GM12878 (cell line): ENCODE results near the gene TTC23. TPM values are rescaled to one million over a fixed set of nuclear protein-coding genes. Genes with fewer than 3 reads are reported as not detected.

Source experiments
- ATAC-seq: fragments of 200-7000 bp; cut with Tn5 transposase; 3 replicates; pipeline ENCODE4 v1.9.1; 2020; ENCODE audit warnings: mild to moderate bottlenecking, moderate library complexity
- BruUV-seq: library from RNA; stranded (reverse); fragments of 400-500 nt; replicated peaks from 2 replicates; lab custom pipeline; 2021; lab: Mats Ljungman, UMichigan
- CTCF ChIA-PET: fragments of 300-600 bp; sonication (Branson Sonifier 250); formaldehyde crosslinking; extraction: SDS; loops from one replicate; lab custom pipeline; 2021; ENCODE audit warnings: inconsistent platforms; lab: Yijun Ruan, JAX
- POLR2A ChIA-PET: fragments of 350-600 bp; formaldehyde crosslinking; extraction: SDS; loops from one replicate; lab custom pipeline; 2021; ENCODE audit warnings: inconsistent platforms; lab: Charles Lee
- RAD21 ChIA-PET: fragments of 300-600 bp; sonication (Branson Sonifier 250); formaldehyde crosslinking; loops from one replicate; lab custom pipeline; 2023; ENCODE audit warnings: antibody characterized with exemption; ENCODE audit not compliant: unreplicated experiment; lab: Charles Lee
- SMC1A ChIA-PET: fragments of 300-600 bp; sonication (Branson Sonifier 250); formaldehyde crosslinking; loops from one replicate; lab custom pipeline; 2023; ENCODE audit not compliant: unreplicated experiment, uncharacterized antibody; lab: Charles Lee
- DNase-seq: peaks from one replicate; pipeline ENCODE4 v3.0.0-alpha.2; 2011; ENCODE audit warnings: low read depth, low spot score
- FAIRE-seq: peaks from 3 replicates; lab custom pipeline; 2011; peaks lifted over from hg19 to GRCh38; lab: Jason Lieb, UNC
- H2AFZ ChIP-seq: 2 replicates; pipeline ENCODE4 v1.6.0; 2011; ENCODE audit warnings: low read depth, low read length, control low read depth; ENCODE audit not compliant: control insufficient read depth
- H3K27ac ChIP-seq: 2 replicates; pipeline ENCODE4 v1.5.1; 2011; ENCODE audit warnings: control low read depth; ENCODE audit not compliant: control insufficient read depth, insufficient read depth
- H3K27me3 ChIP-seq, 2 experiments: replicated peaks in 1 of 2; 2 replicates each; pipeline versions ENCODE4 v1.6.0 to v1.6.1; 2011; ENCODE audit warnings: low read length in 1 of 2; ENCODE audit not compliant: control insufficient read depth in 2 of 2, insufficient read depth in 2 of 2
- H3K36me3 ChIP-seq, 2 experiments: 2 replicates each; pipeline ENCODE4 v1.5.1; 2011; ENCODE audit warnings: low read length in 1 of 2; ENCODE audit not compliant: control insufficient read depth in 2 of 2, insufficient read depth in 2 of 2
- H3K4me1 ChIP-seq: 2 replicates; pipeline ENCODE4 v1.6.1; 2011; ENCODE audit warnings: mild to moderate bottlenecking, low read length, moderate library complexity, mixed read lengths; ENCODE audit not compliant: control insufficient read depth, insufficient read depth
- H3K4me2 ChIP-seq: 2 replicates; pipeline ENCODE4 v1.6.0; 2011; ENCODE audit warnings: control low read depth; ENCODE audit not compliant: control insufficient read depth, insufficient read depth
- H3K4me3 ChIP-seq: fragments of 200-600 bp; sonication (generic); 2 replicates; pipeline ENCODE4 v1.5.1; 2016
- H3K79me2 ChIP-seq: 2 replicates; pipeline ENCODE4 v1.6.0; 2011; ENCODE audit warnings: low read length; ENCODE audit not compliant: control insufficient read depth, insufficient read depth
- H3K9ac ChIP-seq: 2 replicates; pipeline ENCODE4 v1.8.0; 2011; ENCODE audit warnings: low read length, control low read depth, mixed read lengths; ENCODE audit not compliant: control insufficient read depth, insufficient read depth
- H3K9me3 ChIP-seq: replicated peaks from 3 replicates; pipeline ENCODE4 v1.5.1; 2011; ENCODE audit warnings: mild to moderate bottlenecking, low read length; ENCODE audit not compliant: control insufficient read depth, insufficient read depth
- H4K20me1 ChIP-seq: 2 replicates; pipeline ENCODE4 v1.6.0; 2011; ENCODE audit not compliant: control insufficient read depth, insufficient read depth
- ATF3 ChIP-seq: IDR thresholded peaks from 2 replicates; pipeline ENCODE4 v1.6.1; 2011; ENCODE audit warnings: low read depth, mild to moderate bottlenecking, low read length, moderate library complexity, borderline replicate concordance; ENCODE audit errors: extremely low read depth
- GATAD2B ChIP-seq: fragments of 450-650 bp; conservative IDR thresholded peaks from 2 replicates; pipeline ENCODE4 v1.6.1; 2017; ENCODE audit warnings: low read depth, mild to moderate bottlenecking, moderate library complexity
- IRF4 ChIP-seq: IDR thresholded peaks from 2 replicates; pipeline ENCODE4 v1.6.1; 2011; ENCODE audit warnings: low read depth, low read length
- KLF5 ChIP-seq: fragments of 450-650 bp; IDR thresholded peaks from 2 replicates; pipeline ENCODE4 v1.6.1; 2014; ENCODE audit warnings: mild to moderate bottlenecking; ENCODE audit not compliant: partially characterized antibody
- PBX3 ChIP-seq: IDR thresholded peaks from 2 replicates; pipeline ENCODE4 v1.6.1; 2011; ENCODE audit warnings: mild to moderate bottlenecking, low read depth, low read length, moderate library complexity; ENCODE audit not compliant: insufficient replicate concordance
- SMAD1 ChIP-seq: fragments of 450-650 bp; IDR thresholded peaks from 2 replicates; pipeline ENCODE4 v1.6.1; 2018; ENCODE audit warnings: mild to moderate bottlenecking, low read depth; ENCODE audit not compliant: partially characterized antibody
- SUPT20H ChIP-seq: IDR thresholded peaks from 2 replicates; pipeline ENCODE4 v1.6.1; 2011; ENCODE audit warnings: low read depth, mild to moderate bottlenecking, low read length, moderate library complexity, borderline replicate concordance; ENCODE audit not compliant: control insufficient read depth
- TBL1XR1 ChIP-seq: IDR thresholded peaks from 2 replicates; pipeline ENCODE4 v1.6.1; 2012; ENCODE audit warnings: low read depth, low read length, improper control_type of control experiment
- TCF12 ChIP-seq: IDR thresholded peaks from 2 replicates; pipeline ENCODE4 v1.6.1; 2011; ENCODE audit warnings: low read depth, mild to moderate bottlenecking, low read length
- ZNF207 ChIP-seq: fragments of 450-650 bp; IDR thresholded peaks from 2 replicates; pipeline ENCODE4 v1.6.1; 2014; ENCODE audit warnings: antibody characterized with exemption, mild to moderate bottlenecking, borderline replicate concordance
- WGBS: methylation state at CpG from one replicate; pipeline ENCODE4 v1.1.6; 2016; ENCODE audit warnings: low lambda C conversion rate; ENCODE audit not compliant: insufficient replicate concordance, insufficient coverage; ENCODE audit errors: missing lambda C conversion rate; 5-methylcytosine and 5-hydroxymethylcytosine counted together
- in situ Hi-C: fragments of 300-500 bp; cut with MboI; formaldehyde crosslinking; loops from 9 replicates; pipeline ENCODE4 v1.14.3; 2018; ENCODE audit warnings: mixed read lengths
- intact Hi-C: fragments of 100-400 bp; cut with micrococcal nuclease; formaldehyde crosslinking; loops from one replicate; pipeline ENCODE4 v1.14.2; 2022; ENCODE audit not compliant: unreplicated experiment
- polyA plus RNA-seq, 11 experiments: library from polyadenylated mRNA; depleted of rRNA in 4 of 11; unstranded in 6 of 11; stranded (reverse) in 5 of 11; fragments of >200 nt; fragmentation: Nextera tagmentation in 4 of 11; fragmentation: Illumina TruSeq in 1 of 11; extraction: Ambion mirVana in 4 of 11; extraction: Trizol in 1 of 11; gene quantifications; 1 replicate in 1 of 11; 2 replicates in 10 of 11; pipeline versions ENCODE4 v1.2.1 to v1.2.3, GENCODE V29; 2011 to 2016; ENCODE audit warnings: inconsistent platforms in 2 of 11, missing spikeins in 2 of 11, low read depth in 1 of 11
- total RNA-seq, 4 experiments: library from RNA; depleted of rRNA in 3 of 4; stranded (reverse); fragments of >200 nt in 3 of 4; fragmentation: Illumina TruSeq in 1 of 4; extraction: Trizol in 1 of 4; gene quantifications; 2 replicates each; pipeline versions ENCODE4 v1.2.1 to v1.2.3, GENCODE V29; 2013 to 2021

Gene TTC23
- total and polyA plus RNA-seq, 10 of the 15 experiments (the other 5 are each of a cell fraction or from before 2014, with no cell fraction given), result 1.2 to 9.0 (median 6.5) TPM

- SMC1A ChIA-PET, result interaction anchor here (2.3 kb wide), 1 partner anchor 20 kb away, joined by 8 read pairs; no protein-coding TSS in a partner anchor
- WGBS, result 62% methylated on average over 11 of the region's 11 CpGs
- H4K20me1 ChIP-seq, result no peaks in the 10 kb centered on the region
- no peak for ATAC-seq
- in situ Hi-C loops, result loop anchor here (5.0 kb wide), 1 partner anchor 116 kb away; no protein-coding TSS in a partner anchor
- RAD21 ChIA-PET, result no interaction called here
- BruUV-seq, result no TSS peak
- no peak for TF ChIP-seq ZNF207
- H2AFZ ChIP-seq, result no peak overlapping the region
- H3K9me3 ChIP-seq, result no peaks in the 10 kb centered on the region
- no peak overlapping the region for H3K9ac ChIP-seq
- no peak for DNase-seq
- H3K27ac ChIP-seq, result no peak overlapping the region
- H3K4me3 ChIP-seq, result no peak overlapping the region
- POLR2A ChIA-PET, result no interaction called here
- intact Hi-C loops, result no loop called here
- H3K36me3 ChIP-seq, result no peaks in the 10 kb centered on the region
- H3K4me2 ChIP-seq, result no peak overlapping the region
- H3K27me3 ChIP-seq, result peaks cover 0 to 11% of the 10 kb centered on the region in 2 experiments; a peak in 2 of 4 replicates
- CTCF ChIA-PET, result interaction anchor here (1.7 to 6.7 kb wide), 2 partner anchors 34 to 115 kb away, joined by 3 to 111 read pairs; no protein-coding TSS in a partner anchor
- no peaks in the 10 kb centered on the region; the same call in 1 of the 2 replicates for H3K4me1 ChIP-seq
- H3K79me2 ChIP-seq, result no peaks in the 10 kb centered on the region
- FAIRE-seq, result no peak
Observed at GRCh38 chr15:99096173-99096893, 153.0 kb downstream of the TTC23 start.

GRCh38 chr15:99095626-99096025 is 153.8 kb downstream of the TTC23 start:
- RAD21 ChIA-PET, result no interaction called here
- Histone ChIP-seq H2AFZ (no peak overlapping the region), H3K4me3 (no peak overlapping the region), H3K9me3 (no peaks in the 10 kb centered on the region), H3K79me2 (no peaks in the 10 kb centered on the region), H3K9ac (no peak overlapping the region), H3K4me2 (no peak overlapping the region), H3K4me1 (peaks cover 6% of the 10 kb centered on the region), H3K27ac (no peak overlapping the region), H3K27me3 (peaks cover 0 to 11% of the 10 kb centered on the region in 2 experiments; a peak in 2 of 4 replicates), H4K20me1 (no peaks in the 10 kb centered on the region), H3K36me3 (no peaks in the 10 kb centered on the region)
- SMC1A ChIA-PET, result no interaction called here
- CTCF ChIA-PET, result no interaction called here
- intact Hi-C loops, result no loop called here
- 70% methylated on average over 3 of the region's 3 CpGs for WGBS
- no peak for DNase-seq
- FAIRE-seq, result no peak
- no peak for ATAC-seq
- POLR2A ChIA-PET, result no interaction called here
- in situ Hi-C loops, result loop anchor here (5.0 kb wide), 1 partner anchor 117 kb away; no protein-coding TSS in a partner anchor
- BruUV-seq, result no TSS peak
- TF ChIP-seq KLF5 (no peak), PBX3 (no peak), ATF3 (no peak), IRF4 (no peak), TBL1XR1 (no peak), SMAD1 (no peak), SUPT20H (no peak), GATAD2B (no peak), TCF12 (no peak)
